Thoracic aorta (tissue), 2 donors: ENCODE results near the gene CUTA. TPM values are rescaled to one million over a fixed set of nuclear protein-coding genes. Genes with fewer than 3 reads are reported as not detected.

Experiments used
- ATAC-seq: fragments of 150-250 bp; one replicate; pipeline ENCODE4 v1.8.0; 2017; ENCODE audit warnings: low read depth; ENCODE audit not compliant: insufficient number of reproducible peaks, low FRiP score
- DNase-seq: peaks from one replicate; pipeline ENCODE4 v3.0.0-alpha.2; 2020; ENCODE audit warnings: low spot score
- H3K27ac ChIP-seq, 2 donors: fragments of 200-600 bp; sonication (generic); 1 replicate in 1 of 2; 2 replicates in 1 of 2; pipeline ENCODE4 v1.5.1; 2016; ENCODE audit warnings: mild to moderate bottlenecking in 2 of 2, moderate library complexity in 2 of 2
- H3K27me3 ChIP-seq: fragments of 200-600 bp; sonication (generic); replicated peaks from 2 replicates; pipeline ENCODE4 v1.6.0; 2016; ENCODE audit warnings: mild to moderate bottlenecking; ENCODE audit not compliant: insufficient read depth
- H3K36me3 ChIP-seq: fragments of 200-600 bp; sonication (generic); one replicate; pipeline ENCODE4 v1.5.1; 2016
- H3K4me1 ChIP-seq, 2 donors: fragments of 200-600 bp; sonication (generic); 1 replicate in 1 of 2; 2 replicates in 1 of 2; pipeline versions ENCODE4 v1.5.1 to v1.6.0; 2016; ENCODE audit warnings: low read depth in 2 of 2, mild to moderate bottlenecking in 1 of 2; ENCODE audit not compliant: control insufficient read depth in 1 of 2
- H3K4me3 ChIP-seq: fragments of 200-600 bp; sonication (generic); 2 replicates; pipeline ENCODE4 v1.5.1; 2016; ENCODE audit warnings: mild to moderate bottlenecking
- H3K9me3 ChIP-seq: fragments of 200-600 bp; sonication (generic); 2 replicates; pipeline ENCODE4 v1.5.1; 2016
- CTCF ChIP-seq: fragments of 200-600 bp; sonication (generic); IDR thresholded peaks from one replicate; pipeline ENCODE4 v1.5.1; 2019; ENCODE audit warnings: antibody characterized with exemption
- total RNA-seq, 2 donors: library from RNA; depleted of rRNA; stranded (reverse); fragments of >200 nt; gene quantifications; one replicate each; pipeline versions ENCODE4 v1.1.0 to v1.2.3, GENCODE V29; 2016

Gene CUTA
- total RNA-seq, 2 donors from 2014 or later: 60.3 to 207 TPM

- Histone ChIP-seq H3K4me1 (peaks cover 10 to 21% of the 10 kb centered on the region in 2 donors), H3K36me3 (peaks cover 17% of the 10 kb centered on the region), H3K27ac (no peak overlapping the region), H3K9me3 (no peaks in the 10 kb centered on the region), H3K27me3 (no peaks in the 10 kb centered on the region), H3K4me3 (no peak overlapping the region)
- DNase-seq: no peak
- TF ChIP-seq CTCF: no peak
- ATAC-seq: no peak
Observed at GRCh38 chr6:33456156-33456555, 38.2 kb upstream of the CUTA start.

- Histone ChIP-seq H3K27me3 (no peaks in the 10 kb centered on the region), H3K4me3 (peak overlapping the region; percentile 96), H3K36me3 (peaks cover 17% of the 10 kb centered on the region), H3K9me3 (no peaks in the 10 kb centered on the region), H3K27ac (no peak overlapping the region), H3K4me1 (peaks cover 10 to 21% of the 10 kb centered on the region in 2 donors)
- TF ChIP-seq CTCF: no peak
- no peak for DNase-seq
- no peak for ATAC-seq
Observed at GRCh38 chr6:33455051-33455450, 37.1 kb upstream of the CUTA start.

GRCh38 chr6:33454009-33454946, 36.4 kb upstream of the CUTA start, which contains the start of gene ZBTB9:
TSS of gene ZBTB9 (plus strand) at chr6:33454576. CDS start at chr6:33455101, 525 bp downstream.
- peak within 1 kb of the TSS; percentile 42 to 72 for H3K27ac ChIP-seq
- DNase-seq (peak; percentile 90), ATAC-seq (peak; percentile 95)
- no peaks in the 10 kb centered on the region for H3K27me3 ChIP-seq
- peaks cover 10 to 21% of the 10 kb centered on the region in 2 donors for H3K4me1 ChIP-seq
- no peak for TF ChIP-seq CTCF
- peak within 1 kb of the TSS; percentile 96 for H3K4me3 ChIP-seq
- H3K9me3 ChIP-seq: no peaks in the 10 kb centered on the region
- peaks cover 17% of the 10 kb centered on the region for H3K36me3 ChIP-seq

- Histone ChIP-seq H3K4me1 (peaks cover 10 to 21% of the 10 kb centered on the region in 2 donors), H3K36me3 (peaks cover 17% of the 10 kb centered on the region), H3K27me3 (no peaks in the 10 kb centered on the region), H3K27ac (peak overlapping the region; percentile 42 to 72), H3K4me3 (peak overlapping the region; percentile 96), H3K9me3 (no peaks in the 10 kb centered on the region)
- ATAC-seq (no peak), DNase-seq (no peak)
- TF ChIP-seq CTCF: no peak
Observed at GRCh38 chr6:33453393-33454008, 35.6 kb upstream of the CUTA start.

- Histone ChIP-seq H3K4me1 (peaks cover 10 to 21% of the 10 kb centered on the region in 2 donors), H3K27me3 (no peaks in the 10 kb centered on the region), H3K4me3 (no peak overlapping the region), H3K9me3 (no peaks in the 10 kb centered on the region), H3K36me3 (peaks cover 18% of the 10 kb centered on the region), H3K27ac (no peak overlapping the region)
- no peak for ATAC-seq
- no peak for TF ChIP-seq CTCF
- DNase-seq: no peak
Observed at GRCh38 chr6:33452496-33452895, 34.6 kb upstream of the CUTA start.
